Activated CD4-positive, alpha-beta T cell treated with anti-CD3 and anti-CD28 coated beads, Interleukin-2, amount 50 U/mL, for 48 hours (primary cell): Measurements from ENCODE around the gene VAMP2.

Source experiments
- DNase-seq, 2 experiments: peaks; one replicate each; pipeline ENCODE4 v3.0.0-alpha.2; 2020

VAMP2 gene

GRCh38 chr17:8162233-8162996 is at the start of gene VAMP2:
Gene VAMP2, minus strand, starts transcription at chr17:8162948. Its CDS starts 69 bp downstream, at chr17:8162879.
- peak; percentile 77 for DNase-seq

- peak; percentile 49 to 51 for DNase-seq
Measured at GRCh38 chr17:8210761-8211458, 48.2 kb upstream of the VAMP2 start.

GRCh38 chr17:8209907-8210760 is 47.4 kb upstream of the VAMP2 start, which contains the start of gene AURKB:
Gene AURKB, minus strand, starts transcription at chr17:8210575. Its CDS starts 351 bp downstream, at chr17:8210224.
- peak; percentile 92 to 96 for DNase-seq

- DNase-seq, result no peak
Measured at GRCh38 chr17:8206536-8206935, 43.8 kb upstream of the VAMP2 start.

GRCh38 chr17:8204761-8205555 is 42.2 kb upstream of the VAMP2 start:
- no peak for DNase-seq

GRCh38 chr17:8192070-8192815 is 29.5 kb upstream of the VAMP2 start:
- peak; percentile 46 to 67 for DNase-seq

- no peak for DNase-seq
Measured at GRCh38 chr17:8190506-8190905, 27.8 kb upstream of the VAMP2 start.

- peak; percentile 94 to 96 for DNase-seq
Measured at GRCh38 chr17:8189711-8190477, 27.1 kb upstream of the VAMP2 start, which contains the start of gene BORCS6. Gene BORCS6, minus strand, starts transcription at chr17:8190180. Its CDS starts 40 bp downstream, at chr17:8190140.

GRCh38 chr17:8189041-8189710 is 26.4 kb upstream of the VAMP2 start:
- DNase-seq, result peak in 1 of 2 experiments; percentile 37

GRCh38 chr17:8188263-8188839 is 25.6 kb upstream of the VAMP2 start:
- DNase-seq, result no peak

GRCh38 chr17:8187517-8188262 is 24.9 kb upstream of the VAMP2 start:
- peak; percentile 94 to 95 for DNase-seq

- peak; percentile 99 for DNase-seq
Measured at GRCh38 chr17:8186787-8187516, 24.2 kb upstream of the VAMP2 start.

- no peak for DNase-seq
Measured at GRCh38 chr17:8186446-8186786, 23.7 kb upstream of the VAMP2 start.

GRCh38 chr17:8185582-8186445 is 23.1 kb upstream of the VAMP2 start:
- DNase-seq, result peak; percentile 95 to 96

GRCh38 chr17:8176998-8177731 is 14.4 kb upstream of the VAMP2 start:
- DNase-seq, result no peak

- DNase-seq, result peak; percentile 87 to 91
Measured at GRCh38 chr17:8176197-8176940, 13.6 kb upstream of the VAMP2 start, which contains the start of gene TMEM107. Gene TMEM107, minus strand, starts transcription at chr17:8176380. Its CDS starts 94 bp downstream, at chr17:8176286.
